Astrocyte of the spinal cord (primary cell): ENCODE results near the gene PON3.

Source experiments
- DNase-seq: peaks from one replicate; pipeline ENCODE4 v3.0.0; 2011; ENCODE audit warnings: low read depth, low spot score
- H3K4me3 ChIP-seq: 2 replicates; pipeline ENCODE4 v1.5.1; 2011; ENCODE audit warnings: low read depth, mild to moderate bottlenecking, low read length, moderate library complexity
- in situ Hi-C: cut with HindIII; loops from 2 replicates; pipeline ENCODE4 v1.10.0; 2017; ENCODE audit warnings: low sequenced_read_pairs
- TF ChIP-seq, protein P1 (sequence below): IDR thresholded peaks from 2 replicates; pipeline ENCODE4 v1.5.1; 2012; ENCODE audit warnings: low read depth, mild to moderate bottlenecking, low read length, inconsistent platforms

PON3 gene

DNA sequence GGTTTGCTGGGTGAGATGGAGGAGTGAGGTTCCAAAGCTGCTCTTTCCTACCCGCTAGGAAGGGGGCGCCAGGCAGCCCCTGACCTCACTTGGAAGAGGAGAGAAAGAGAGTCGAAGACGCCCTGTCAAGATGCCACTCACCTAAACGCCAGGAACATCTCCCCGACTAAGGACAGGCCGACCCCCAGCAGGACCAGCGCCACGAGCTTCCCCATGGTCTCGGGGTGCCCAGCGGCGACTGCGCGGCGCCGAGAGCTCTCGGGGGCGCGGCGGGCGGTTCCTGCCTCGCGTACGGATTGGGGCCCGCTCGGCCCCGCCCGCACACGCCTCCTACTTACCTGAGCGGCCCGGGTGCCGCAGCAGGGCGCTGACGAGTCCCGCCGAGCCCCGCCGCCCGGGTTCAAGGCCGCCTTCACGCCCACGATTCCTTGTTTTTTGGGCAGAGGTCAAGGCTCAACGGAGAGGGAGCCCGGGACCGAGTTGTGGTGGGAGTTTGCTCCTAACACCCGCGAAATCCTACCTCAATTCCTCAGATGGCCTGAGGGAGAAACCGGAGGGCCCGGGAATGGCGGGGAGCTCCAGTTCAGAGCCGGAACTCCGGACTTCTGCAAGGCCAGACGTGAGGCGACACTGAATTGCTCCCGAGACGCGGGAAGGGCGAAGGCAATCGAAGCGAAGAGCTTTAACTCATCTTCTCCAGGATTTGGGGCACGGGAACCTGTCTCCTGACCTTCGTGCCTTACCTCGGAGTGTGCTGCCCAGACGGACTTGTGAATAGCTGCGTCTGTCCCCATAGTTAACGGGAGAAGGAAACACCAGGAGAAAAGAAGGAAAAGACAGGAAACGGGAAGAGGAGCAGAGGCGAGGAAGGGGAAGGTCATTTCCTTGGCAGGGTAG is at the start of gene PON3:
Gene PON3 (minus strand): TSS at position 240 of the 897 bp plus-strand sequence. CDS start 25 bp downstream, at position 215.
- in situ Hi-C loops = no loop called here
- H3K4me3 ChIP-seq = peak within 1 kb of the TSS; percentile 20
- TF ChIP-seq, protein P1, sequence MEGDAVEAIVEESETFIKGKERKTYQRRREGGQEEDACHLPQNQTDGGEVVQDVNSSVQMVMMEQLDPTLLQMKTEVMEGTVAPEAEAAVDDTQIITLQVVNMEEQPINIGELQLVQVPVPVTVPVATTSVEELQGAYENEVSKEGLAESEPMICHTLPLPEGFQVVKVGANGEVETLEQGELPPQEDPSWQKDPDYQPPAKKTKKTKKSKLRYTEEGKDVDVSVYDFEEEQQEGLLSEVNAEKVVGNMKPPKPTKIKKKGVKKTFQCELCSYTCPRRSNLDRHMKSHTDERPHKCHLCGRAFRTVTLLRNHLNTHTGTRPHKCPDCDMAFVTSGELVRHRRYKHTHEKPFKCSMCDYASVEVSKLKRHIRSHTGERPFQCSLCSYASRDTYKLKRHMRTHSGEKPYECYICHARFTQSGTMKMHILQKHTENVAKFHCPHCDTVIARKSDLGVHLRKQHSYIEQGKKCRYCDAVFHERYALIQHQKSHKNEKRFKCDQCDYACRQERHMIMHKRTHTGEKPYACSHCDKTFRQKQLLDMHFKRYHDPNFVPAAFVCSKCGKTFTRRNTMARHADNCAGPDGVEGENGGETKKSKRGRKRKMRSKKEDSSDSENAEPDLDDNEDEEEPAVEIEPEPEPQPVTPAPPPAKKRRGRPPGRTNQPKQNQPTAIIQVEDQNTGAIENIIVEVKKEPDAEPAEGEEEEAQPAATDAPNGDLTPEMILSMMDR = no peak
- no peak for DNase-seq

- no peak for DNase-seq
- H3K4me3 ChIP-seq = no peak overlapping the region
- in situ Hi-C loops = no loop called here
Observed at GRCh38 chr7:95444796-95445195, 48.6 kb upstream of the PON3 start.

DNA sequence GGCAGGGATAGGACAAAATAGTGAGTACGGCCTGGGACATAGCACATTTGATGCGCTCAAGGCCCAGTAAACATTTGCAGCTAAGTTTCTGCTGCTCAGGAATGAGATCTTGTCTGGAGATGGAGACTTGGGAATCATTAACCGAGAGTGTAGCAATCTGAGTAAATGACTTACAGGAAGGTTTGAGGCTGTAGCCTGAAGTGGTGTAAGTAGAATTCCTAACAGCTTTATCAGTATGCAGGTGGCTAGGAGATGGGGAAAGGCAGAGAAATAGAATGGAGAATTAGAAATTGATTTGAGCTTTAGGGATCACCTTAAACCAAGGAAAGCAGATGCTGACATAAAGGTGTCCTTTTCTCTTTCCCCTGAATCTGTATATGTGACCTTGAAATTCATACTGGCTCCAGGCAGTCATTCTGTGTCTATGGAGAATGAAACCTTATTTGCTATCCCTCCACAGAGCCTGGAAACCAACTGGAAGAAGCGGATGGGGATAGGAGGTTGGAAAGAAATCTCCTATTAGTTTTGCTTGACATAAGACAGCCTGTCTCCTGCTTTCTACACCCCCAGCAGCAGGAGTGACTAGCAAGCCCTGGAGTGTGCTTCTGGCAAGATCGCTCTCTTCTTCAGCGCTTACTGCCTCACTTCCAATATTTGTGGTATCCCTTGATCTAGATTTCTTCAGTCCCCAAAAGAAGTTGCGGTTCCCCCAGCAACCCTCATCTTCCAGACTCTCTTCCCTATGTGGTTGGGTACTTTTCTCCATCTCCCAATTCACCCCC is 45.1 kb upstream of the PON3 start:
- TF ChIP-seq, protein P1 = no peak
- in situ Hi-C loops = no loop called here
- DNase-seq = no peak
- no peak overlapping the region for H3K4me3 ChIP-seq

More at GRCh38 chr7:95444796-95445195, 48.6 kb upstream of the PON3 start:
- TF ChIP-seq, protein P1 = no peak

- TF ChIP-seq, protein P1 = no peak
- no peak overlapping the region for H3K4me3 ChIP-seq
- in situ Hi-C loops = no loop called here
- DNase-seq = no peak
Observed at GRCh38 chr7:95440394-95441038, 44.3 kb upstream of the PON3 start.

DNA sequence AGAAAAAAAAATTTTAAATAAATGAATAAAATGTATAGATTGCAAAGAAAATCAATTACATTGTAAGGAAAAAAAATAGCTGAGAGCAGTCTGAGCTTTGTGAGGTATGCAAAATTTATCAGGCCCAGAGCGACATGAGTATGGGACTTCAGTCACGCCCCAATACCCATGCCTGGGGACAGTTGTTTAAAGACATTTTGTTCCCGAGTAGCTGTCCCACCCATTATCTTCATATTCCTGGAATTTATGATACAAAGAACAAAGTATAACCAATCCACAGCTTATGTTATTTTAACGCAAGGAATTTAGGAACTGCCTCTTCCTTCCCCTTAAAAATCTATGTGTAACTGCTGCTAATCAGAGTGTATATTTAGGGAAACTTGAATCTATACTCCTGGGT is 40.2 kb upstream of the PON3 start:
- TF ChIP-seq, protein P1 = no peak
- DNase-seq = no peak
- H3K4me3 ChIP-seq = no peak overlapping the region
- in situ Hi-C loops = no loop called here

DNA sequence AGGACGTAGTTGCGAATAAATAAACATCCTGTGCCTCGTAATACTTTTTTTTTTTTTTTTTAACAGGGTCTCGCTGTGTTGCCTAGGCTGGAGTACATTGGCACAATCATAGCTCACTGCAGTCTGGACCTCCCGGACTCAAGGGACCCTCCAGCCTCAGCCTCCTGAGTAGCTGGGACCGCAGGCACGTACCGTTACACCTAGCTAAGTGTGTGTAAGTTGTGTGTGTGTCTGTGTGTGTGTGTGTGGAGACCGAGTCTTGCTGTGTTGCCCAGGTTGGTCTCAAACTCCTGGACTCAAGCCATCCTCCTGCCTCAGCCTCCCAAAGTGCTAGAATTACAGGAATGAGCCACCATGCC is 39.2 kb upstream of the PON3 start:
- TF ChIP-seq, protein P1 = no peak
- peak overlapping the region; percentile 61 for H3K4me3 ChIP-seq
- in situ Hi-C loops = no loop called here
- no peak for DNase-seq
